OCI-LY1 (cell line): ENCODE results near the gene XPR1.

Experiments used
- H2AFZ ChIP-seq: fragments of 200-600 bp; sonication (generic), shearing (Covaris generic); 2 replicates; pipeline ENCODE4 v1.6.0; 2014; ENCODE audit warnings: antibody characterized with exemption, mild to moderate bottlenecking, low read length
- H3F3A ChIP-seq: fragments of 200-600 bp; sonication (generic), shearing (Covaris generic); 2 replicates; pipeline ENCODE4 v1.6.0; 2014; ENCODE audit warnings: mild to moderate bottlenecking, antibody characterized with exemption, low read length, moderate library complexity; ENCODE audit not compliant: insufficient read depth
- H3K27ac ChIP-seq: fragments of 200-600 bp; sonication (generic); 2 replicates; pipeline ENCODE4 v1.5.1; 2014; ENCODE audit warnings: low read length, mixed run types, mild to moderate bottlenecking, low read depth; ENCODE audit not compliant: poor library complexity, severe bottlenecking
- H3K27me3 ChIP-seq: fragments of 200-600 bp; sonication (generic); 2 replicates; pipeline ENCODE4 v1.6.0; 2014; ENCODE audit warnings: antibody characterized with exemption, mild to moderate bottlenecking, low read length, moderate library complexity; ENCODE audit not compliant: insufficient read depth
- H3K36me3 ChIP-seq: fragments of 200-600 bp; sonication (generic); 2 replicates; pipeline ENCODE4 v1.6.1; 2014; ENCODE audit warnings: mild to moderate bottlenecking, antibody characterized with exemption, low read length, moderate library complexity, mixed read lengths; ENCODE audit not compliant: insufficient read depth
- H3K4me1 ChIP-seq: fragments of 200-600 bp; sonication (generic); 2 replicates; pipeline ENCODE4 v1.5.1; 2014; ENCODE audit warnings: mild to moderate bottlenecking, low read length, moderate library complexity; ENCODE audit not compliant: insufficient read depth, severe bottlenecking
- H3K4me2 ChIP-seq: fragments of 200-600 bp; sonication (generic), shearing (Covaris generic); 2 replicates; pipeline ENCODE4 v1.6.1; 2014; ENCODE audit warnings: low read length
- H3K4me3 ChIP-seq: fragments of 200-600 bp; sonication (generic); 2 replicates; pipeline ENCODE4 v1.5.1; 2014; ENCODE audit warnings: low read length, low read depth, mild to moderate bottlenecking, mixed read lengths; ENCODE audit not compliant: poor library complexity, severe bottlenecking
- H3K79me2 ChIP-seq: fragments of 200-600 bp; shearing (Covaris generic); 2 replicates; pipeline ENCODE4 v1.6.1; 2016; ENCODE audit warnings: mixed run types, low read length, mixed read lengths; ENCODE audit not compliant: insufficient read depth
- H3K9ac ChIP-seq: fragments of 200-600 bp; sonication (generic), shearing (Covaris generic); 2 replicates; pipeline ENCODE4 v1.6.1; 2014; ENCODE audit warnings: mild to moderate bottlenecking, low read length, mixed read lengths
- H3K9me2 ChIP-seq: fragments of 200-600 bp; sonication (generic), shearing (Covaris generic); 2 replicates; pipeline ENCODE4 v1.6.1; 2014; ENCODE audit warnings: low read depth, mild to moderate bottlenecking, low read length, mixed read lengths
- H3K9me3 ChIP-seq: fragments of 200-600 bp; shearing (Covaris generic); 2 replicates; pipeline ENCODE4 v1.6.1; 2014; ENCODE audit warnings: low read length, mixed read lengths
- H4K20me1 ChIP-seq: fragments of 200-600 bp; sonication (generic), shearing (Covaris generic); 2 replicates; pipeline ENCODE4 v1.6.0; 2016; ENCODE audit warnings: mild to moderate bottlenecking, low read length; ENCODE audit not compliant: insufficient read depth
- CTCF ChIP-seq: fragments of 200-600 bp; sonication (generic), shearing (Covaris generic); IDR thresholded peaks from 2 replicates; pipeline ENCODE4 v1.5.1; 2017; ENCODE audit warnings: mild to moderate bottlenecking, antibody characterized with exemption, low read length, moderate library complexity, mixed read lengths
- EZH2 ChIP-seq: fragments of 200-600 bp; sonication (generic), shearing (Covaris generic); IDR thresholded peaks from 2 replicates; pipeline ENCODE4 v1.8.0; 2017; ENCODE audit warnings: borderline replicate concordance, mixed run types, mild to moderate bottlenecking, antibody characterized with exemption, low read length, moderate library complexity, mixed read lengths

The XPR1 gene

GRCh38 chr1:180916012-180916770 lies 284.4 kb downstream of the XPR1 start:
- no peaks in the 10 kb centered on the region for H3K36me3 ChIP-seq
- H3K27me3 ChIP-seq, result peaks cover 12% of the 10 kb centered on the region; the same call in 1 of the 2 replicates
- H3F3A ChIP-seq, result no peaks in the 10 kb centered on the region
- H3K4me3 ChIP-seq, result no peak overlapping the region
- H3K9me2 ChIP-seq, result no peaks in the 10 kb centered on the region
- no peak overlapping the region for H3K9ac ChIP-seq
- no peak overlapping the region for H2AFZ ChIP-seq
- H3K79me2 ChIP-seq, result no peaks in the 10 kb centered on the region
- H3K27ac ChIP-seq, result no peak overlapping the region
- H4K20me1 ChIP-seq, result no peaks in the 10 kb centered on the region
- H3K4me2 ChIP-seq, result no peak overlapping the region
- H3K4me1 ChIP-seq, result no peaks in the 10 kb centered on the region
- H3K9me3 ChIP-seq, result no peaks in the 10 kb centered on the region
- TF ChIP-seq CTCF, result no peak

GRCh38 chr1:180916771-180917170 lies 284.9 kb downstream of the XPR1 start:
- Histone ChIP-seq H3K27me3 (peaks cover 12% of the 10 kb centered on the region; the same call in 1 of the 2 replicates), H3K79me2 (no peaks in the 10 kb centered on the region), H3K36me3 (no peaks in the 10 kb centered on the region), H4K20me1 (no peaks in the 10 kb centered on the region), H3K9me2 (no peaks in the 10 kb centered on the region), H3K4me3 (no peak overlapping the region), H3K4me2 (no peak overlapping the region), H3K9ac (no peak overlapping the region), H3K27ac (no peak overlapping the region), H3K4me1 (no peaks in the 10 kb centered on the region), H3F3A (no peaks in the 10 kb centered on the region), H3K9me3 (no peaks in the 10 kb centered on the region), H2AFZ (no peak overlapping the region)
- no peak for TF ChIP-seq EZH2
- TF ChIP-seq CTCF, result no peak

- Histone ChIP-seq H3K9me2 (no peaks in the 10 kb centered on the region), H3K36me3 (no peaks in the 10 kb centered on the region), H3K9me3 (no peaks in the 10 kb centered on the region), H4K20me1 (no peaks in the 10 kb centered on the region), H3F3A (no peaks in the 10 kb centered on the region), H3K4me3 (no peak overlapping the region), H2AFZ (no peak overlapping the region), H3K9ac (no peak overlapping the region), H3K4me2 (no peak overlapping the region), H3K4me1 (no peaks in the 10 kb centered on the region), H3K79me2 (no peaks in the 10 kb centered on the region), H3K27me3 (peaks cover 12% of the 10 kb centered on the region; the same call in 1 of the 2 replicates), H3K27ac (no peak overlapping the region)
- no peak for TF ChIP-seq EZH2
- no peak for TF ChIP-seq CTCF
Measured at GRCh38 chr1:180917306-180918065, 285.7 kb downstream of the XPR1 start.
